ENCODE measurements around the gene ALG2. TPM values are rescaled to one million over a fixed set of nuclear protein-coding genes. Genes with fewer than 3 reads are reported as not detected.

ALG2 gene
- total and polyA plus RNA-seq, 2 experiments from 2014 or later, result 31.5 to 39.7 TPM

Small RNA genes within 50 kb of the gene (small RNA-seq; reads per million reads assigned to genes)
- gene RN7SL794P (ENCODE audit: low replicate concordance), result not detected

Other genes with a start within 250 kb of the ALG2 start
- 39.5 and 40.2 TPM in 2 replicates for gene TGFBR1, start 116.8 kb downstream of the ALG2 start, total RNA-seq (2014; rRNA removed; shearing (Covaris generic))
- 8.3 and 9.3 TPM in 2 replicates for gene TGFBR1, start 116.8 kb downstream of the ALG2 start, polyA plus RNA-seq (2016; fragmentation: Nextera tagmentation; extraction: Ambion mirVana)
- gene SEC61B, start 340 bp upstream of the ALG2 start, total RNA-seq (2014; rRNA removed; shearing (Covaris generic)), result 90.5 and 133 TPM in 2 replicates
- 602 and 623 TPM in 2 replicates for gene SEC61B, start 340 bp upstream of the ALG2 start, polyA plus RNA-seq (2016; fragmentation: Nextera tagmentation; extraction: Ambion mirVana)